ENCODE data around the gene SLC9A7.

- TF ChIP-seq, protein P1, sequence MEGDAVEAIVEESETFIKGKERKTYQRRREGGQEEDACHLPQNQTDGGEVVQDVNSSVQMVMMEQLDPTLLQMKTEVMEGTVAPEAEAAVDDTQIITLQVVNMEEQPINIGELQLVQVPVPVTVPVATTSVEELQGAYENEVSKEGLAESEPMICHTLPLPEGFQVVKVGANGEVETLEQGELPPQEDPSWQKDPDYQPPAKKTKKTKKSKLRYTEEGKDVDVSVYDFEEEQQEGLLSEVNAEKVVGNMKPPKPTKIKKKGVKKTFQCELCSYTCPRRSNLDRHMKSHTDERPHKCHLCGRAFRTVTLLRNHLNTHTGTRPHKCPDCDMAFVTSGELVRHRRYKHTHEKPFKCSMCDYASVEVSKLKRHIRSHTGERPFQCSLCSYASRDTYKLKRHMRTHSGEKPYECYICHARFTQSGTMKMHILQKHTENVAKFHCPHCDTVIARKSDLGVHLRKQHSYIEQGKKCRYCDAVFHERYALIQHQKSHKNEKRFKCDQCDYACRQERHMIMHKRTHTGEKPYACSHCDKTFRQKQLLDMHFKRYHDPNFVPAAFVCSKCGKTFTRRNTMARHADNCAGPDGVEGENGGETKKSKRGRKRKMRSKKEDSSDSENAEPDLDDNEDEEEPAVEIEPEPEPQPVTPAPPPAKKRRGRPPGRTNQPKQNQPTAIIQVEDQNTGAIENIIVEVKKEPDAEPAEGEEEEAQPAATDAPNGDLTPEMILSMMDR (IDR thresholded peaks at IDR 0.05; ENCODE audit: low read length): no peak
- no peak for TF ChIP-seq EZH2 (optimal IDR thresholded peaks at IDR 0.05; ENCODE audit: low read depth, low read length)
Observed at GRCh38 chrX:46737041-46737440, 21.9 kb downstream of the SLC9A7 start.

Measured in MM.1S (cell line).